Lung (tissue), 12 donors: Measurements from ENCODE around the gene FOXC1. TPM values are rescaled to one million over a fixed set of nuclear protein-coding genes. Genes with fewer than 3 reads are reported as not detected.

Experiments
- ATAC-seq: fragments of 200-7000 bp; cut with Tn5 transposase; one replicate; pipeline ENCODE4 v1.9.1; 2020; ENCODE audit warnings: moderate number of reproducible peaks; ENCODE audit not compliant: insufficient read depth, low FRiP score
- DNase-seq, 3 donors: peaks; one replicate each; pipeline ENCODE4 v3.0.0-alpha.2; 2013 to 2017
- H3K27ac ChIP-seq, 2 donors: one replicate each; pipeline ENCODE4 v1.5.1; 2013; ENCODE audit warnings: mild to moderate bottlenecking in 2 of 2, moderate library complexity in 2 of 2, control low read depth in 1 of 2, inconsistent platforms in 1 of 2, low read depth in 1 of 2, low read length in 1 of 2
- H3K27me3 ChIP-seq, 3 donors: one replicate each; pipeline ENCODE4 v1.5.1; 2013; ENCODE audit warnings: low read length in 2 of 3; ENCODE audit not compliant: control insufficient read depth in 3 of 3, insufficient read depth in 3 of 3
- H3K36me3 ChIP-seq, 4 donors: one replicate each; pipeline ENCODE4 v1.5.1; 2013; ENCODE audit warnings: low read length in 4 of 4, mild to moderate bottlenecking in 1 of 4, moderate library complexity in 1 of 4; ENCODE audit not compliant: control insufficient read depth in 4 of 4, insufficient read depth in 4 of 4
- H3K4me1 ChIP-seq, 5 donors: one replicate each; pipeline ENCODE4 v1.5.1; 2013; ENCODE audit warnings: low read length in 5 of 5, mild to moderate bottlenecking in 2 of 5, moderate library complexity in 1 of 5; ENCODE audit not compliant: control insufficient read depth in 5 of 5, insufficient read depth in 5 of 5
- H3K4me3 ChIP-seq: one replicate; pipeline ENCODE4 v1.5.1; 2013; ENCODE audit warnings: mild to moderate bottlenecking, control low read depth, moderate library complexity
- H3K9ac ChIP-seq, 2 donors: one replicate each; pipeline ENCODE4 v1.5.1; 2013; ENCODE audit warnings: low read length in 2 of 2, control low read depth in 1 of 2; ENCODE audit not compliant: insufficient read depth in 1 of 2
- H3K9me3 ChIP-seq, 4 donors: one replicate each; pipeline ENCODE4 v1.5.1; 2013; ENCODE audit warnings: low read length in 3 of 4, mild to moderate bottlenecking in 1 of 4, moderate library complexity in 1 of 4; ENCODE audit not compliant: control insufficient read depth in 4 of 4, insufficient read depth in 3 of 4
- CTCF ChIP-seq: IDR thresholded peaks from 2 replicates; pipeline ENCODE4 v1.5.1; 2012; ENCODE audit warnings: mild to moderate bottlenecking; ENCODE audit errors: control extremely low read depth, extremely low read depth
- WGBS, 2 donors: extraction: QIAGEN DNeasy Blood & Tissue Kit; methylation state at CpG; one replicate each; pipeline ENCODE4 v1.1.7; 2013; 5-methylcytosine and 5-hydroxymethylcytosine counted together
- polyA plus RNA-seq, 2 donors: library from polyadenylated mRNA; stranded (reverse); fragments of 200-250 nt; gene quantifications; one replicate each; pipeline ENCODE4 v1.2.1, GENCODE V29; 2013
- total RNA-seq, 2 donors: library from RNA; depleted of rRNA in 1 of 2; stranded (reverse); fragments of >200 nt in 1 of 2; gene quantifications; one replicate each; pipeline ENCODE4 v1.2.1, GENCODE V29; 2014 to 2021
- donor health status: control.
- donor health status: control.
- donor health status: Bipolar disorder and iron deficiency.
- donor health status: healthy.
- donor health status: DM: yes; HTN: yes; CAD: no.

Gene FOXC1
- total and polyA plus RNA-seq, 4 donors: 1.4 to 6.2 (median 2.5) TPM

GRCh38 chr6:1580109-1580508 lies 29.6 kb upstream of the FOXC1 start:
- no peak for TF ChIP-seq CTCF
- no peak overlapping the region for H3K27ac ChIP-seq

GRCh38 chr6:1580585-1580984 lies 29.1 kb upstream of the FOXC1 start:
- Histone ChIP-seq H3K4me1 (peaks cover 0 to 9% (median 2%) of the 10 kb centered on the region in 5 donors), H3K9me3 (peaks cover 0 to 4% (median 0%) of the 10 kb centered on the region in 4 donors), H3K36me3 (no peaks in the 10 kb centered on the region), H3K27ac (no peak overlapping the region), H3K9ac (no peak overlapping the region), H3K27me3 (peaks cover 0 to 3% (median 0%) of the 10 kb centered on the region in 3 donors), H3K4me3 (no peak overlapping the region)
- ATAC-seq: no peak
- no peak for DNase-seq
- WGBS, 2 donors: 76 to 77% methylated on average over 9 of the region's 9 CpGs
- TF ChIP-seq CTCF: no peak

More at GRCh38 chr6:1580109-1580508, 29.6 kb upstream of the FOXC1 start:
- H3K4me1 ChIP-seq: peaks cover 0 to 13% (median 2%) of the 10 kb centered on the region in 5 donors
- ATAC-seq: no peak
- no peak for DNase-seq
- 92 to 97% methylated on average over 6 of the region's 6 CpGs for WGBS, 2 donors
- no peak overlapping the region for H3K4me3 ChIP-seq
- H3K9ac ChIP-seq: no peak overlapping the region
- H3K27me3 ChIP-seq: peaks cover 0 to 3% (median 0%) of the 10 kb centered on the region in 3 donors
- peaks cover 0 to 4% (median 0%) of the 10 kb centered on the region in 4 donors for H3K9me3 ChIP-seq
- no peaks in the 10 kb centered on the region for H3K36me3 ChIP-seq

- no peak for DNase-seq
Observed at GRCh38 chr6:1581120-1581991, 28.4 kb upstream of the FOXC1 start.

More at GRCh38 chr6:1581120-1581991, 28.4 kb upstream of the FOXC1 start:
- no peaks in the 10 kb centered on the region for H3K36me3 ChIP-seq
- TF ChIP-seq CTCF: no peak
- H3K9ac ChIP-seq: no peak overlapping the region
- ATAC-seq: no peak
- peaks cover 0 to 3% (median 0%) of the 10 kb centered on the region in 3 donors for H3K27me3 ChIP-seq
- H3K9me3 ChIP-seq: peaks cover 0 to 5% (median 0%) of the 10 kb centered on the region in 4 donors
- WGBS, 2 donors: 91 to 94% methylated on average over 30 to 31 of the region's 31 CpGs
- peaks cover 0 to 2% (median 0%) of the 10 kb centered on the region in 5 donors for H3K4me1 ChIP-seq
- no peak overlapping the region for H3K27ac ChIP-seq
- no peak overlapping the region for H3K4me3 ChIP-seq
